IMR-90 (cell line): ENCODE results near the gene CAST. TPM values are rescaled to one million over a fixed set of nuclear protein-coding genes. Genes with fewer than 3 reads are reported as not detected.

ENCODE experiments used
- ATAC-seq: fragments of 200-7000 bp; cut with Tn5 transposase; 2 replicates; pipeline ENCODE4 v1.9.1; 2020; ENCODE audit warnings: low read depth, mild to moderate bottlenecking, moderate library complexity
- BruUV-seq: library from RNA; stranded (reverse); fragments of 400-500 nt; replicated peaks from 2 replicates; lab custom pipeline; 2021; lab: Mats Ljungman, UMichigan
- CTCF ChIA-PET: fragments of 300-600 bp; formaldehyde crosslinking; extraction: SDS; loops from one replicate; lab custom pipeline; 2021; ENCODE audit warnings: antibody characterized with exemption; lab: Yijun Ruan, JAX
- POLR2A ChIA-PET: fragments of 300-600 bp; sonication (Branson Sonifier 250); formaldehyde crosslinking; loops from one replicate; lab custom pipeline; 2022; ENCODE audit warnings: antibody characterized with exemption; ENCODE audit not compliant: unreplicated experiment; lab: Charles Lee
- DNase-seq: peaks from one replicate; pipeline ENCODE4 v3.0.0; 2013
- H2AFZ ChIP-seq: replicated peaks from 2 replicates; pipeline ENCODE3; 2013; ENCODE audit warnings: low read length, mild to moderate bottlenecking; ENCODE audit not compliant: poor library complexity
- H2AK5ac ChIP-seq: 2 replicates; pipeline ENCODE4 v1.6.1; 2013; ENCODE audit warnings: low read depth, low read length, inconsistent platforms
- H2AK9ac ChIP-seq: replicated peaks from 2 replicates; pipeline ENCODE3; 2013; ENCODE audit warnings: mild to moderate bottlenecking, low read depth, low read length, moderate library complexity; ENCODE audit not compliant: poor library complexity
- H2BK120ac ChIP-seq: 2 replicates; pipeline ENCODE4 v1.6.1; 2013; ENCODE audit warnings: low read depth, low read length, inconsistent platforms
- H2BK15ac ChIP-seq: 3 replicates; pipeline ENCODE4 v1.6.1; 2013; ENCODE audit warnings: low read depth, low read length, inconsistent platforms
- H2BK20ac ChIP-seq: 2 replicates; pipeline ENCODE4 v1.6.1; 2013; ENCODE audit warnings: low read depth, mild to moderate bottlenecking, inconsistent platforms, low read length, moderate library complexity
- H2BK5ac ChIP-seq: 2 replicates; pipeline ENCODE4 v1.6.1; 2013; ENCODE audit warnings: mild to moderate bottlenecking, low read depth, low read length, inconsistent platforms; ENCODE audit not compliant: poor library complexity, severe bottlenecking
- H3K14ac ChIP-seq: replicated peaks from 2 replicates; pipeline ENCODE4 v1.6.1; 2013; ENCODE audit warnings: low read depth, low read length, inconsistent platforms
- H3K18ac ChIP-seq: 2 replicates; pipeline ENCODE4 v1.6.1; 2013; ENCODE audit warnings: low read depth, low read length, control low read depth
- H3K23ac ChIP-seq: 2 replicates; pipeline ENCODE4 v1.6.1; 2013; ENCODE audit warnings: low read depth, low read length, inconsistent platforms
- H3K27ac ChIP-seq: 2 replicates; pipeline ENCODE4 v1.5.1; 2013; ENCODE audit warnings: mild to moderate bottlenecking, control low read depth, low read length; ENCODE audit not compliant: insufficient read depth
- H3K27me3 ChIP-seq: 2 replicates; pipeline ENCODE4 v1.6.1; 2013; ENCODE audit warnings: low read length; ENCODE audit not compliant: control insufficient read depth, insufficient read depth
- H3K36me3 ChIP-seq: 2 replicates; pipeline ENCODE4 v1.6.1; 2013; ENCODE audit warnings: low read length, mixed read lengths; ENCODE audit not compliant: control insufficient read depth, insufficient read depth
- H3K4ac ChIP-seq: 2 replicates; pipeline ENCODE4 v1.6.1; 2013; ENCODE audit warnings: low read depth, low read length, inconsistent platforms
- H3K4me1 ChIP-seq: 2 replicates; pipeline ENCODE4 v1.6.1; 2013; ENCODE audit warnings: low read length, mixed read lengths; ENCODE audit not compliant: control insufficient read depth, insufficient read depth
- H3K4me2 ChIP-seq: 2 replicates; pipeline ENCODE4 v1.6.1; 2013; ENCODE audit warnings: low read depth, mild to moderate bottlenecking, control low read depth, low read length, moderate library complexity
- H3K4me3 ChIP-seq: 2 replicates; pipeline ENCODE4 v1.5.1; 2013; ENCODE audit warnings: low read depth, mild to moderate bottlenecking, control low read depth, low read length, moderate library complexity; ENCODE audit not compliant: insufficient read depth
- H3K56ac ChIP-seq: 2 replicates; pipeline ENCODE4 v1.6.1; 2013; ENCODE audit warnings: low read length, inconsistent platforms; ENCODE audit not compliant: insufficient read depth; ENCODE audit errors: extremely low read depth
- H3K79me1 ChIP-seq, 2 experiments: 2 replicates each; pipeline ENCODE4 v1.6.1; 2013; ENCODE audit warnings: low read length in 2 of 2, inconsistent platforms in 1 of 2, low read depth in 1 of 2
- H3K9ac ChIP-seq: 2 replicates; pipeline ENCODE4 v1.6.1; 2013; ENCODE audit warnings: low read depth, low read length, control low read depth
- H3K9me1 ChIP-seq: 2 replicates; pipeline ENCODE4 v1.6.1; 2013; ENCODE audit warnings: low read length, inconsistent platforms; ENCODE audit not compliant: insufficient read depth
- H3K9me3 ChIP-seq: 2 replicates; pipeline ENCODE4 v1.6.1; 2013; ENCODE audit warnings: low read length; ENCODE audit not compliant: control insufficient read depth, insufficient read depth
- H4K20me1 ChIP-seq: 2 replicates; pipeline ENCODE4 v1.6.1; 2013; ENCODE audit warnings: low read length, inconsistent platforms; ENCODE audit not compliant: insufficient read depth
- H4K5ac ChIP-seq: 2 replicates; pipeline ENCODE4 v1.6.1; 2013; ENCODE audit warnings: mild to moderate bottlenecking, low read depth, low read length, control low read depth
- H4K8ac ChIP-seq, 2 experiments: 2 replicates each; pipeline ENCODE4 v1.6.1; 2013; ENCODE audit warnings: low read depth in 2 of 2, low read length in 2 of 2, control low read depth in 1 of 2, inconsistent platforms in 1 of 2
- H4K91ac ChIP-seq: 2 replicates; pipeline ENCODE4 v1.6.1; 2013; ENCODE audit warnings: low read depth, low read length, inconsistent platforms; ENCODE audit not compliant: insufficient read depth
- BHLHE40 ChIP-seq: fragments of 150-350 bp; IDR thresholded peaks from 2 replicates; pipeline ENCODE4 v1.6.1; 2016; ENCODE audit warnings: mild to moderate bottlenecking, low read depth, low read length
- CHD1 ChIP-seq: IDR thresholded peaks from 2 replicates; pipeline ENCODE4 v1.6.1; 2012; ENCODE audit warnings: low read depth, low read length, improper control_type of control experiment
- CTCF ChIP-seq: conservative IDR thresholded peaks from 2 replicates; pipeline ENCODE4 v1.5.1; 2012; ENCODE audit warnings: mild to moderate bottlenecking, low read depth, low read length, improper control_type of control experiment
- ELK1 ChIP-seq: fragments of 150-350 bp; IDR thresholded peaks from 2 replicates; pipeline ENCODE4 v1.6.1; 2016; ENCODE audit warnings: low read depth, mild to moderate bottlenecking, low read length, moderate library complexity, borderline replicate concordance
- FOS ChIP-seq: fragments of 150-350 bp; IDR thresholded peaks from 2 replicates; pipeline ENCODE4 v1.6.1; 2016; ENCODE audit warnings: low read depth, low read length
- MAZ ChIP-seq: IDR thresholded peaks from 2 replicates; pipeline ENCODE4 v1.6.1; 2012; ENCODE audit warnings: low read depth, mild to moderate bottlenecking, low read length, improper control_type of control experiment, moderate library complexity, borderline replicate concordance
- MXI1 ChIP-seq: IDR thresholded peaks from 2 replicates; pipeline ENCODE4 v1.6.1; 2012; ENCODE audit warnings: low read depth, mild to moderate bottlenecking, low read length, moderate library complexity, borderline replicate concordance
- POLR2A ChIP-seq: IDR thresholded peaks from 2 replicates; pipeline ENCODE4 v1.6.1; 2012; ENCODE audit warnings: mild to moderate bottlenecking, low read depth, low read length
- RAD21 ChIP-seq: IDR thresholded peaks from 2 replicates; pipeline ENCODE4 v1.6.1; 2012; ENCODE audit warnings: low read length, improper control_type of control experiment
- RFX5 ChIP-seq: IDR thresholded peaks from 2 replicates; pipeline ENCODE4 v1.8.0; 2012; ENCODE audit warnings: low read depth, mild to moderate bottlenecking, low read length, moderate library complexity
- SMC3 ChIP-seq: fragments of 150-350 bp; IDR thresholded peaks from 2 replicates; pipeline ENCODE4 v1.6.1; 2016; ENCODE audit warnings: low read depth, mild to moderate bottlenecking, antibody characterized with exemption, low read length, moderate library complexity
- WGBS, 2 experiments: methylation state at CpG; one replicate each; pipeline versions ENCODE4 v1.1.5 to v1.1.7; 2013; ENCODE audit warnings: missing lambda C conversion rate in 2 of 2; ENCODE audit not compliant: insufficient read length in 1 of 2; ENCODE audit errors: extremely low coverage in 2 of 2; 5-methylcytosine and 5-hydroxymethylcytosine counted together
- dilution Hi-C: fragments of 300-500 bp; cut with HindIII; formaldehyde crosslinking; loops from one replicate; pipeline ENCODE4 v1.14.3; 2018; ENCODE audit warnings: low sequenced_read_pairs; ENCODE audit not compliant: unreplicated experiment
- in situ Hi-C: fragments of 300-500 bp; cut with MboI; formaldehyde crosslinking; loops from 3 replicates; pipeline ENCODE4 v1.14.3; 2019; ENCODE audit warnings: low sequenced_read_pairs, inconsistent platforms, mixed read lengths
- intact Hi-C: fragments of 100-400 bp; cut with micrococcal nuclease; formaldehyde crosslinking; loops from 2 replicates; pipeline ENCODE4 v1.10.0; 2022
- polyA plus RNA-seq, 3 experiments: library from polyadenylated mRNA; depleted of rRNA; stranded (reverse); fragments of >200 nt; gene quantifications; 2 replicates each; pipeline ENCODE4 v1.2.3, GENCODE V29; 2012; ENCODE audit warnings: low replicate concordance in 1 of 3
- total RNA-seq: library from RNA; depleted of rRNA; stranded (reverse); fragments of >200 nt; gene quantifications from 2 replicates; pipeline ENCODE4 v1.2.3, GENCODE V29; 2012

The CAST gene
- total and polyA plus RNA-seq, 2 of the 4 experiments (the other 2 are of a cell fraction) = 91.3 to 128 TPM

GRCh38 chr5:96662725-96663518 is 746 bp downstream of the CAST start:
- Histone ChIP-seq H3K27ac (peak overlapping the region; percentile 90), H3K56ac (peak overlapping the region; percentile 50), H4K8ac (peak overlapping the region; percentile 66 to 97; a peak in 3 of 4 replicates), H3K18ac (peak overlapping the region; percentile 39), H3K9ac (peak overlapping the region; percentile 86), H3K36me3 (no peaks in the 10 kb centered on the region; the same call in 1 of the 2 replicates), H3K27me3 (no peaks in the 10 kb centered on the region), H4K91ac (peak overlapping the region; percentile 83; the same call in 1 of the 2 replicates), H3K9me3 (no peaks in the 10 kb centered on the region), H2AFZ (peak overlapping the region; percentile 97), H2AK9ac (peak overlapping the region; percentile 99), H3K4me3 (peak overlapping the region; percentile 92), H2BK20ac (no peak overlapping the region), H4K5ac (peak overlapping the region; percentile 76), H3K9me1 (peaks cover 4% of the 10 kb centered on the region), H3K4me2 (peak overlapping the region; percentile 87), H2BK5ac (peak overlapping the region; percentile 89), H4K20me1 (peaks cover 42% of the 10 kb centered on the region), H3K4me1 (peaks cover 1% of the 10 kb centered on the region; the same call in 1 of the 2 replicates), H2BK120ac (peak overlapping the region; percentile 55; the same call in 1 of the 2 replicates), H2BK15ac (no peak overlapping the region), H3K23ac (peak overlapping the region; percentile 77), H3K14ac (peak overlapping the region; percentile 76), H2AK5ac (peak overlapping the region; percentile 79), H3K4ac (peak overlapping the region; percentile 97), H3K79me1 (peaks cover 19 to 50% of the 10 kb centered on the region in 2 experiments)
- dilution Hi-C loops (no loop called here), intact Hi-C loops (loop anchor here (1.0 to 10.0 kb wide), 4 partner anchors 36 to 708 kb away; no protein-coding TSS in a partner anchor), in situ Hi-C loops (no loop called here)
- BruUV-seq = no TSS peak
- ChIA-PET POLR2A (interaction anchor here (0.7 to 1.5 kb wide), 2 partner anchors 21 to 61 kb away, joined by 3 read pairs; no protein-coding TSS in a partner anchor), CTCF (interaction anchor here (0.6 to 1.8 kb wide), 4 partner anchors 14 to 1955 kb away, joined by 3 to 14 read pairs (median 6); no protein-coding TSS in a partner anchor)
- 0% methylated on average over 21 of the region's 60 CpGs; no CpG with 5 or more reads in 1 of the 2 experiments for WGBS, 2 experiments
- ATAC-seq = peak; percentile 86
- peak; percentile 79 for DNase-seq
- TF ChIP-seq RAD21 (no peak), BHLHE40 (peak; percentile 11; the same call in 1 of the 2 replicates), SMC3 (no peak), RFX5 (no peak), FOS (no peak), MAZ (peak; percentile 16; the same call in 1 of the 2 replicates), POLR2A (peak; percentile 58; the same call in 1 of the 2 replicates), CHD1 (no peak), CTCF (no peak), ELK1 (no peak), MXI1 (no peak; the same call in 1 of the 2 replicates)
